CD14-positive monocyte (primary cell): ENCODE data around the gene AHNAK. TPM values are rescaled to one million over a fixed set of nuclear protein-coding genes. Genes with fewer than 3 reads are reported as not detected.
"Not testable (repeated sequence)": the region's sequence is repeated elsewhere in the genome, so short reads cannot be mapped to it uniquely, and the experiment has no call there.

Source experiments
- DNase-seq, 3 donors: peaks; one replicate each; pipeline ENCODE4 v3.0.0-alpha.2; 2011 to 2022
- H2AFZ ChIP-seq: 2 replicates; pipeline ENCODE4 v1.6.0; 2012; ENCODE audit warnings: mild to moderate bottlenecking, low read depth, low read length, inconsistent platforms; ENCODE audit not compliant: insufficient read depth, poor library complexity, severe bottlenecking
- H3K27ac ChIP-seq, 2 donors: 1 replicate in 1 of 2; 2 replicates in 1 of 2; pipeline ENCODE4 v1.5.1; 2012 to 2013; ENCODE audit warnings: low read length in 2 of 2, control low read depth in 1 of 2, inconsistent platforms in 1 of 2, low read depth in 1 of 2, mild to moderate bottlenecking in 1 of 2
- H3K27me3 ChIP-seq, 2 donors: one replicate each; pipeline versions ENCODE4 v1.6.0 to v1.6.1; 2011 to 2013; ENCODE audit warnings: low read length in 2 of 2; ENCODE audit not compliant: control insufficient read depth in 2 of 2, insufficient read depth in 2 of 2
- H3K36me3 ChIP-seq, 2 donors: replicated peaks in 1 of 2; 1 replicate in 1 of 2; 2 replicates in 1 of 2; pipeline versions ENCODE4 v1.5.1 to v1.6.1; 2012 to 2013; ENCODE audit warnings: low read length in 2 of 2, control low read depth in 1 of 2, inconsistent platforms in 1 of 2, mild to moderate bottlenecking in 1 of 2; ENCODE audit not compliant: insufficient read depth in 2 of 2, control insufficient read depth in 1 of 2
- H3K4me1 ChIP-seq, 2 donors: 1 replicate in 1 of 2; 2 replicates in 1 of 2; pipeline versions ENCODE4 v1.5.1 to v1.6.1; 2012 to 2013; ENCODE audit warnings: low read length in 2 of 2, control low read depth in 1 of 2, inconsistent platforms in 1 of 2, mild to moderate bottlenecking in 1 of 2, moderate library complexity in 1 of 2; ENCODE audit not compliant: insufficient read depth in 2 of 2, control insufficient read depth in 1 of 2
- H3K4me2 ChIP-seq: replicated peaks from 2 replicates; pipeline ENCODE3; 2012; ENCODE audit warnings: low read length, moderate library complexity, mild to moderate bottlenecking; ENCODE audit not compliant: poor library complexity, severe bottlenecking; ENCODE audit errors: extremely low read depth
- H3K4me3 ChIP-seq, 3 experiments: fragments of 200-600 bp in 1 of 3; sonication (generic) in 1 of 3; replicated peaks in 1 of 3; 1 replicate in 2 of 3; 2 replicates in 1 of 3; pipeline ENCODE4 v1.5.1; 2011 to 2013; ENCODE audit warnings: low read length in 3 of 3, mild to moderate bottlenecking in 3 of 3, control low read depth in 2 of 3, low read depth in 2 of 3, inconsistent platforms in 1 of 3, moderate library complexity in 1 of 3
- H3K79me2 ChIP-seq: 2 replicates; pipeline ENCODE4 v1.6.0; 2012; ENCODE audit warnings: mild to moderate bottlenecking, control low read depth, inconsistent platforms, low read length, moderate library complexity; ENCODE audit not compliant: insufficient read depth
- H3K9ac ChIP-seq: 2 replicates; pipeline ENCODE4 v1.6.0; 2017; ENCODE audit warnings: low read length, mild to moderate bottlenecking; ENCODE audit not compliant: insufficient read depth, poor library complexity, severe bottlenecking
- H3K9me3 ChIP-seq, 2 donors: replicated peaks in 1 of 2; 1 replicate in 1 of 2; 2 replicates in 1 of 2; pipeline versions ENCODE4 v1.5.1 to v1.6.1; 2012 to 2013; ENCODE audit warnings: low read length in 2 of 2, control low read depth in 1 of 2; ENCODE audit not compliant: control insufficient read depth in 1 of 2, insufficient read depth in 1 of 2
- H4K20me1 ChIP-seq: 2 replicates; pipeline ENCODE4 v1.6.0; 2012; ENCODE audit warnings: mild to moderate bottlenecking, low read length, control low read depth, moderate library complexity; ENCODE audit not compliant: insufficient read depth
- H3K27ac Mint-ChIP-seq, 7 donors: one replicate each; pipeline ENCODE4 v1.8.0; 2020; ENCODE audit warnings: mild to moderate bottlenecking in 7 of 7, mixed read lengths in 7 of 7, moderate library complexity in 6 of 7, inconsistent platforms in 2 of 7
- H3K27me3 Mint-ChIP-seq, 3 donors: one replicate each; pipeline ENCODE4 v1.8.0; 2021 to 2022; ENCODE audit warnings: low read depth in 3 of 3, mild to moderate bottlenecking in 3 of 3, mixed read lengths in 3 of 3, moderate library complexity in 3 of 3, inconsistent platforms in 1 of 3
- H3K36me3 Mint-ChIP-seq, 2 donors: one replicate each; pipeline ENCODE4 v1.8.0; 2020; ENCODE audit warnings: mixed read lengths in 2 of 2, inconsistent platforms in 1 of 2, mild to moderate bottlenecking in 1 of 2
- H3K4me1 Mint-ChIP-seq: one replicate; pipeline ENCODE4 v1.8.0; 2020; ENCODE audit warnings: mild to moderate bottlenecking, mixed read lengths
- H3K4me3 Mint-ChIP-seq, 2 donors: one replicate each; pipeline ENCODE4 v1.8.0; 2020; ENCODE audit warnings: mild to moderate bottlenecking in 2 of 2, mixed read lengths in 2 of 2, moderate library complexity in 1 of 2
- H3K9me3 Mint-ChIP-seq, 7 donors: one replicate each; pipeline ENCODE4 v1.8.0; 2020 to 2022; ENCODE audit warnings: mixed read lengths in 7 of 7, mild to moderate bottlenecking in 6 of 7, moderate library complexity in 6 of 7, inconsistent platforms in 2 of 7
- CTCF ChIP-seq: fragments of 200-600 bp; IDR thresholded peaks from one replicate; pipeline ENCODE4 v1.8.0; 2022; ENCODE audit warnings: antibody characterized with exemption, mild to moderate bottlenecking
- WGBS: methylation state at CpG from one replicate; pipeline ENCODE4 v1.1.5; 2013; ENCODE audit warnings: missing lambda C conversion rate; ENCODE audit not compliant: insufficient coverage; 5-methylcytosine and 5-hydroxymethylcytosine counted together
- intact Hi-C, 2 donors: fragments of 100-400 bp; cut with micrococcal nuclease; formaldehyde crosslinking; loops; one replicate each; pipeline versions ENCODE4 v1.15.0 to v1.15.1; 2023
- polyA plus RNA-seq, 3 donors: library from polyadenylated mRNA; depleted of rRNA in 1 of 3; unstranded in 2 of 3; stranded (reverse) in 1 of 3; fragments of 300-500 nt in 2 of 3; fragments of >200 nt in 1 of 3; fragmentation: Illumina TruSeq in 2 of 3; gene quantifications; 1 replicate in 2 of 3; 2 replicates in 1 of 3; pipeline ENCODE4 v1.2.3, GENCODE V29; 2012 to 2021

Gene AHNAK
- polyA plus RNA-seq, 3 donors: 80.0 to 201 (median 103) TPM

GRCh38 chr11:62499944-62500649 lies 46.5 kb downstream of the AHNAK start:
- no peak overlapping the region for H2AFZ ChIP-seq
- peak overlapping the region in 1 of 3 experiments; percentile 50 for H3K4me3 ChIP-seq
- Mint-ChIP-seq H3K9me3 (peaks cover 0 to 6% (median 0%) of the 10 kb centered on the region in 7 donors), H3K36me3 (peaks cover 0 to 5% of the 10 kb centered on the region in 2 donors), H3K4me1 (peaks cover 81% of the 10 kb centered on the region), H3K4me3 (peak overlapping the region in 1 of 2 donors; percentile 81), H3K27me3 (peaks cover 0 to 3% (median 0%) of the 10 kb centered on the region in 3 donors), H3K27ac (peak overlapping the region; percentile 92 to 98 (median 95))
- 48% methylated on average over 4 of the region's 12 CpGs for WGBS
- intact Hi-C loops: loop anchor here (5.0 kb wide), 2 partner anchors 42 to 73 kb away; no protein-coding TSS in a partner anchor
- no peaks in the 10 kb centered on the region for H3K9me3 ChIP-seq
- no peaks in the 10 kb centered on the region for H3K27me3 ChIP-seq
- no peaks in the 10 kb centered on the region for H3K36me3 ChIP-seq
- H3K9ac ChIP-seq: peak overlapping the region; percentile 45
- H3K79me2 ChIP-seq: no peaks in the 10 kb centered on the region
- H3K4me2 ChIP-seq: peak overlapping the region; percentile 27
- peak in 2 of 3 donors; percentile 22 to 54 for DNase-seq
- H3K4me1 ChIP-seq: peaks cover 81 to 85% of the 10 kb centered on the region in 2 donors
- no peak for TF ChIP-seq CTCF
- no peaks in the 10 kb centered on the region for H4K20me1 ChIP-seq
- peak overlapping the region; percentile 75 to 87 for H3K27ac ChIP-seq

- Histone ChIP-seq H3K4me1 (peaks cover 81 to 84% of the 10 kb centered on the region in 2 donors), H3K9ac (peak overlapping the region; percentile 45), H3K4me2 (peak overlapping the region; percentile 27), H3K4me3 (peak overlapping the region in 1 of 3 experiments; percentile 50), H3K27ac (peak overlapping the region; percentile 75 to 87)
- not testable (repeated sequence) for H2AFZ ChIP-seq, H3K79me2 ChIP-seq, H3K9me3 ChIP-seq, H3K27me3 ChIP-seq, H3K9me3 Mint-ChIP-seq, H3K27me3 Mint-ChIP-seq, H3K36me3 Mint-ChIP-seq, H4K20me1 ChIP-seq, H3K36me3 ChIP-seq
- DNase-seq: peak; percentile 58 to 80 (median 75)
- peaks cover 79% of the 10 kb centered on the region for H3K4me1 Mint-ChIP-seq
- 66% methylated on average over 11 of the region's 17 CpGs for WGBS
- H3K4me3 Mint-ChIP-seq: peak overlapping the region in 1 of 2 donors; percentile 81
- peak overlapping the region; percentile 92 to 98 (median 95) for H3K27ac Mint-ChIP-seq
- intact Hi-C loops: loop anchor here in 1 of 2 donors (5.0 kb wide), 1 partner anchor 43 kb away; no protein-coding TSS in a partner anchor
Measured at GRCh38 chr11:62499311-62499943, 47.2 kb downstream of the AHNAK start.
